ENCODE data around the gene FAM72D.
"Not testable (repeated sequence)": the region's sequence is repeated elsewhere in the genome, so short reads cannot be mapped to it uniquely, and the experiment has no call there.

Gene FAM72D

DNA sequence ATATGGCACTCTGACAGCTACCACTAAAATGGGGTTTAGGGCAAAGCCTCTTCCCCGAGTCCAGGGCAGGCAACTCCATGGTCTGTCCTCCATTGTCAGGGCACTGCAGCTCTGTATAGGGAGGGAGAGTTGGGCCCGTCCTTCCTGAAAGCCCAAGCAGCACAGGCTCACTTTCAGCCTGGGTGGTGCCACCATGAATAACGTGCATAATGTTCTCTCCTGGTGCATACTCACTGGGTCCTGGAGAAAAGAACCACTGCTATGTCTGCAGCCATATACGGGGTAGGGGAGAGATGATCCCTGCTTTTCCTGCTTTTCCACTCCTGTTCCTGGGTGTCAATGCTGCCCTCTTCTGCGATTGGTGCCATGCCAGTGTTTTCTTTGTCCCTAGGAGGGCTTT, 60.1 kb downstream of the FAM72D start:
- not testable (repeated sequence) for FAIRE-seq

- FAIRE-seq, result not testable (repeated sequence)
Observed at GRCh38 chr1:145156891-145157610, 61.3 kb downstream of the FAM72D start.

DNA sequence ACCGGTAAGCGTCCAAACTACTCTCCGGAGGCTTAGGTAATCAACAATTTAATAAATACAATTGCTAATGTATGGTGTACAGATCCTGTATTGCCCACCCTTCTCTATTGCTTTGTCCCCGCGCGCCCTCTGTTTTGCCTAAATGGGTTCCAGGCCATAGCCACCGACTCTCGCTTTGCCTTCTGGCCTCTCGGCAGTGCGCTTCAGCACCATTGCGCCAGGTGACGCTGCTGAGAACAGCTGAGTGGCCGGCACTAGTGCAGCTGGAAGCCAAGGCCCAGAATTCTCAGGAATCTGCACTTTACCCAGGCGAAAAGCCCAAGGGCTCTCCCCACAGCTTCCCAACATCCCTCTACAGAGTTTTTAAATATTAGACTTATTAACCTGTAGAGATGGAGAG, 61.9 kb downstream of the FAM72D start:
- FAIRE-seq, result not testable (repeated sequence)

DNA sequence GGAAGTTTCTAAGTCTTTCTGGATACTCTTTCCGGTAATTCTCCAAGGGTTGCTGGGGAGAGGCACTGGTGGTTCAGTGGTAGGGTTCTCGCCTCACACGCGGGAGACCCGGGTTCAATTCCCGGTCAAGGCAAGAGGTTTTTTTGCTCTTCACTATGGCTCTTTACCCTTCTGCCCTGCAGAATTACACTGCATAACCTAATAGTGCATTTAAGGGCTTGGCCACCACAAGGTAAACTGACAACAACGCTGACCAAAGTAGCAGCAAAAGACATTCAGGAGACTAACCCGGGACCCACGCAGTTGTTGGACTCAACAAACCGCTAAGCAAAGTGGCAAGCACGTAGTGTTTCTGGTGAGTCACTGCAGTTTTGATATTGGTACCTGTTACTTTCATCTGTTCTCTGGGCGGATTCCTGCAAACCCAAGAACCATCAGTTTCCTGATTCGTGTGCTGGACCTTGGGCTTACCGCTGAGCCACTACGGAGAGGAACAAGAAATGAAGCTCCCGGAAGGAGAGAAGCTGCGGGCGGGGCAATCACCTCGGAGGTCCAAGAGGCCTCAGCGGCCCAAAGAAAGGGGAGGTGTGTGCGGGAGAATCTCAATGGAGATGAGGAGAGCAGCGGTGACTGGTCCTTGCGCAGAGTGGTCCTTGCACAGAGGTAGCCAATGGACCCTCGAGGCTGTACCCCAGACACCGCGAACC, 65.4 kb downstream of the FAM72D start:
- FAIRE-seq, result not testable (repeated sequence)
